ENCODE measurements around the gene GPRIN3. TPM values are rescaled to one million over a fixed set of nuclear protein-coding genes. Genes with fewer than 3 reads are reported as not detected.

Gene GPRIN3
- total RNA-seq, 1 experiment from 2014 or later = 0.39 TPM

DNA sequence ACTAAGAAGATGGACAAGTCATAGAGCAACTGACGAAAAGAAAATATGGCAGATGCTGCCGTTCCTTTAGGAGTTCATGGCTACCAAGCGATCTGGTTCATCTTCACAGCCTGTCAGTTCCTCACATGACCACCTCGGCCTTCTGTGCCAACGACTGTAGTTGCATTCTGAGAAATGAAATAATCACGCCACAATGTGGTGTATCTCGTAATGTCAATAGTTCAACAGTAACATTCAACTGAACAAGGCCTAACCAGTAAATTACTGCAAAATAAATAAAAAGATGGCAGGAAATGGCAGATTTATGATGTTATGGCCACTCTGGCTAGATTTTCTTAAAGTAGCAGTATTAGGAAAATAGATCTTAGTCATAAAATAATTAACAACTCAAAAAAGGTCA is 4.4 kb downstream of the GPRIN3 start:
- CTCF ChIA-PET = no interaction called here
- no peak overlapping the region for H3K4me2 ChIP-seq (ENCODE audit: low read length)
- TF ChIP-seq CEBPB (IDR thresholded peaks at IDR 0.05; ENCODE audit: low read depth) = no peak
- no peak for TF ChIP-seq CBX3 (IDR thresholded peaks at IDR 0.05; ENCODE audit: low read depth)
- TF ChIP-seq, protein P1, sequence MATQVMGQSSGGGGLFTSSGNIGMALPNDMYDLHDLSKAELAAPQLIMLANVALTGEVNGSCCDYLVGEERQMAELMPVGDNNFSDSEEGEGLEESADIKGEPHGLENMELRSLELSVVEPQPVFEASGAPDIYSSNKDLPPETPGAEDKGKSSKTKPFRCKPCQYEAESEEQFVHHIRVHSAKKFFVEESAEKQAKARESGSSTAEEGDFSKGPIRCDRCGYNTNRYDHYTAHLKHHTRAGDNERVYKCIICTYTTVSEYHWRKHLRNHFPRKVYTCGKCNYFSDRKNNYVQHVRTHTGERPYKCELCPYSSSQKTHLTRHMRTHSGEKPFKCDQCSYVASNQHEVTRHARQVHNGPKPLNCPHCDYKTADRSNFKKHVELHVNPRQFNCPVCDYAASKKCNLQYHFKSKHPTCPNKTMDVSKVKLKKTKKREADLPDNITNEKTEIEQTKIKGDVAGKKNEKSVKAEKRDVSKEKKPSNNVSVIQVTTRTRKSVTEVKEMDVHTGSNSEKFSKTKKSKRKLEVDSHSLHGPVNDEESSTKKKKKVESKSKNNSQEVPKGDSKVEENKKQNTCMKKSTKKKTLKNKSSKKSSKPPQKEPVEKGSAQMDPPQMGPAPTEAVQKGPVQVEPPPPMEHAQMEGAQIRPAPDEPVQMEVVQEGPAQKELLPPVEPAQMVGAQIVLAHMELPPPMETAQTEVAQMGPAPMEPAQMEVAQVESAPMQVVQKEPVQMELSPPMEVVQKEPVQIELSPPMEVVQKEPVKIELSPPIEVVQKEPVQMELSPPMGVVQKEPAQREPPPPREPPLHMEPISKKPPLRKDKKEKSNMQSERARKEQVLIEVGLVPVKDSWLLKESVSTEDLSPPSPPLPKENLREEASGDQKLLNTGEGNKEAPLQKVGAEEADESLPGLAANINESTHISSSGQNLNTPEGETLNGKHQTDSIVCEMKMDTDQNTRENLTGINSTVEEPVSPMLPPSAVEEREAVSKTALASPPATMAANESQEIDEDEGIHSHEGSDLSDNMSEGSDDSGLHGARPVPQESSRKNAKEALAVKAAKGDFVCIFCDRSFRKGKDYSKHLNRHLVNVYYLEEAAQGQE (IDR thresholded peaks at IDR 0.05; ENCODE audit: low read depth) = no peak
- TF ChIP-seq EGR1 (IDR thresholded peaks at IDR 0.05; ENCODE audit: low read depth) = no peak
- no peak for TF ChIP-seq RAD21 (IDR thresholded peaks at IDR 0.05; ENCODE audit: low read depth)
- TF ChIP-seq YY1 (IDR thresholded peaks at IDR 0.05; ENCODE audit: extremely low read depth, insufficient replicate concordance, low read depth, low read length) = no peak
- TF ChIP-seq ELF1 (IDR thresholded peaks at IDR 0.05; ENCODE audit: borderline replicate concordance, low read depth) = no peak
- no peak for TF ChIP-seq SRF (IDR thresholded peaks at IDR 0.05; ENCODE audit: low read depth)
- TF ChIP-seq, protein P2, sequence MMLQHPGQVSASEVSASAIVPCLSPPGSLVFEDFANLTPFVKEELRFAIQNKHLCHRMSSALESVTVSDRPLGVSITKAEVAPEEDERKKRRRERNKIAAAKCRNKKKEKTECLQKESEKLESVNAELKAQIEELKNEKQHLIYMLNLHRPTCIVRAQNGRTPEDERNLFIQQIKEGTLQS (IDR thresholded peaks at IDR 0.05) = no peak
- no peak for TF ChIP-seq FOSL1 (IDR thresholded peaks at IDR 0.05; ENCODE audit: low read depth)
- TF ChIP-seq EZH2 (IDR thresholded peaks at IDR 0.05) = no peak

More for the DNA sequence above, 4.4 kb downstream of the GPRIN3 start:
- no peak for DNase-seq (ENCODE audit: low read depth, low spot score)
- no peak overlapping the region for H3K4me3 ChIP-seq (replicated peaks in 1 of 2; ENCODE audit: low read depth in 1 of 2, low read length in 2 of 2)
- peaks cover 0 to 6% of the 10 kb centered on the region in 2 experiments; a peak in 2 of 4 replicates for H3K4me1 ChIP-seq (ENCODE audit: control insufficient read depth in 1 of 2, insufficient read depth in 2 of 2, low read length in 2 of 2)
- intact Hi-C loops (cut with micrococcal nuclease) = no loop called here
- no peaks in the 10 kb centered on the region for H3K36me3 ChIP-seq (ENCODE audit: control insufficient read depth in 1 of 2, insufficient read depth in 2 of 2, low read length in 2 of 2)
- no peak overlapping the region for H3K27ac ChIP-seq (ENCODE audit: low read depth, low read length)
- H2AFZ ChIP-seq (ENCODE audit: low read depth, low read length, poor library complexity, severe bottlenecking) = no peak overlapping the region
- H3K9ac ChIP-seq (ENCODE audit: low read length) = no peak overlapping the region
- H3K27me3 ChIP-seq (ENCODE audit: insufficient read depth, low read length) = no peaks in the 10 kb centered on the region
- POLR2A ChIA-PET = no interaction called here
- no peaks in the 10 kb centered on the region for H4K20me1 ChIP-seq (ENCODE audit: insufficient read depth)
- H3K9me3 ChIP-seq (ENCODE audit: control insufficient read depth in 1 of 2, insufficient read depth in 1 of 2, low read depth in 1 of 2, low read length in 2 of 2) = no peaks in the 10 kb centered on the region
- no TSS peak for BruUV-seq (replicated peaks)
- no peaks in the 10 kb centered on the region for H3K79me2 ChIP-seq (ENCODE audit: insufficient read depth, low read length)
- RAD21 ChIA-PET (ENCODE audit: low non-redundant PET in 1 of 2, low total read pairs in 2 of 2, uncharacterized antibody in 2 of 2, unreplicated experiment in 2 of 2) = no interaction called here
- H3K9me2 ChIP-seq (ENCODE audit: insufficient read depth) = no peaks in the 10 kb centered on the region
- ATAC-seq = no peak

Data from HCT116 (cell line).